CD4-positive, alpha-beta T cell (primary cell): ENCODE results near the gene PHAX. TPM values are rescaled to one million over a fixed set of nuclear protein-coding genes. Genes with fewer than 3 reads are reported as not detected.

Experiments used
- ATAC-seq: fragments of 200-7000 bp; cut with Tn5 transposase; one replicate; pipeline ENCODE4 v1.10.0; 2022; ENCODE audit warnings: mild to moderate bottlenecking; ENCODE audit not compliant: poor library complexity
- CTCF ChIA-PET: fragments of 350-600 bp; sonication (Branson Sonifier 250); formaldehyde crosslinking; loops from one replicate; lab custom pipeline; 2021; ENCODE audit warnings: antibody characterized with exemption, inconsistent platforms; lab: Charles Lee
- POLR2A ChIA-PET: fragments of 350-600 bp; sonication (Branson Sonifier 250); formaldehyde crosslinking; loops from one replicate; lab custom pipeline; 2021; ENCODE audit warnings: antibody characterized with exemption, inconsistent platforms; lab: Charles Lee
- DNase-seq, 14 experiments: peaks; one replicate each; pipeline ENCODE4 v3.0.0-alpha.2; 2013 to 2020; ENCODE audit warnings: mixed read lengths in 2 of 14
- H3K27ac ChIP-seq, 2 donors: one replicate each; pipeline versions ENCODE4 v1.5.1 to v1.7.0; 2013; ENCODE audit warnings: low read length in 2 of 2, low read depth in 1 of 2, mild to moderate bottlenecking in 1 of 2
- H3K27me3 ChIP-seq, 2 experiments: 1 replicate in 1 of 2; 2 replicates in 1 of 2; pipeline versions ENCODE4 v1.6.1 to v1.7.0; 2013; ENCODE audit warnings: low read length in 2 of 2, control low read depth in 1 of 2, mild to moderate bottlenecking in 1 of 2, moderate library complexity in 1 of 2; ENCODE audit not compliant: insufficient read depth in 2 of 2, control insufficient read depth in 1 of 2
- H3K36me3 ChIP-seq: one replicate; pipeline ENCODE4 v1.6.1; 2013; ENCODE audit warnings: low read length, control low read depth; ENCODE audit not compliant: insufficient read depth
- H3K4me1 ChIP-seq: one replicate; pipeline ENCODE4 v1.6.1; 2013; ENCODE audit warnings: low read length, control low read depth; ENCODE audit not compliant: insufficient read depth
- H3K4me3 ChIP-seq: one replicate; pipeline ENCODE4 v1.5.1; 2013; ENCODE audit warnings: mild to moderate bottlenecking, low read length, moderate library complexity
- H3K9me3 ChIP-seq, 2 experiments: 1 replicate in 1 of 2; 2 replicates in 1 of 2; pipeline versions ENCODE4 v1.6.1 to v1.7.0; 2013; ENCODE audit warnings: low read length in 2 of 2, mild to moderate bottlenecking in 2 of 2, control low read depth in 1 of 2, moderate library complexity in 1 of 2; ENCODE audit not compliant: control insufficient read depth in 1 of 2, insufficient read depth in 1 of 2
- H3K27ac Mint-ChIP-seq: one replicate; pipeline ENCODE4 v1.8.0; 2020; ENCODE audit warnings: mixed read lengths
- H3K27me3 Mint-ChIP-seq: one replicate; pipeline ENCODE4 v1.8.0; 2021; ENCODE audit warnings: mixed read lengths
- H3K36me3 Mint-ChIP-seq: one replicate; pipeline ENCODE4 v1.8.0; 2021; ENCODE audit warnings: low read depth, mixed read lengths
- H3K4me1 Mint-ChIP-seq: one replicate; pipeline ENCODE4 v1.8.0; 2021; ENCODE audit warnings: low read depth, mixed read lengths
- H3K4me3 Mint-ChIP-seq: one replicate; pipeline ENCODE4 v1.8.0; 2020; ENCODE audit warnings: mild to moderate bottlenecking, mixed read lengths
- H3K9me3 Mint-ChIP-seq: one replicate; pipeline ENCODE4 v1.8.0; 2020; ENCODE audit warnings: mixed read lengths
- intact Hi-C, 2 experiments: fragments of 100-400 bp; cut with DNase I in 1 of 2; cut with micrococcal nuclease in 1 of 2; formaldehyde crosslinking; loops; one replicate each; pipeline versions ENCODE4 v1.15.1 to v1.9.0; 2023 to 2025; cut with DNase I, micrococcal nuclease
- total RNA-seq, 174 experiments: library from RNA in 2 of 174; stranded (reverse) in 2 of 174; gene quantifications; one replicate each; pipeline ENCODE4 v1.2.3 and lab custom pipeline; 2021 to 2026
- TF ChIP-seq, protein P1 (sequence below): fragments of 200-600 bp; IDR thresholded peaks from one replicate; pipeline ENCODE4 v1.8.0; 2022; ENCODE audit warnings: antibody characterized with exemption, mild to moderate bottlenecking

The PHAX gene
- total RNA-seq, 2 experiments from 2014 or later = 31.2 to 32.9 TPM

DNA sequence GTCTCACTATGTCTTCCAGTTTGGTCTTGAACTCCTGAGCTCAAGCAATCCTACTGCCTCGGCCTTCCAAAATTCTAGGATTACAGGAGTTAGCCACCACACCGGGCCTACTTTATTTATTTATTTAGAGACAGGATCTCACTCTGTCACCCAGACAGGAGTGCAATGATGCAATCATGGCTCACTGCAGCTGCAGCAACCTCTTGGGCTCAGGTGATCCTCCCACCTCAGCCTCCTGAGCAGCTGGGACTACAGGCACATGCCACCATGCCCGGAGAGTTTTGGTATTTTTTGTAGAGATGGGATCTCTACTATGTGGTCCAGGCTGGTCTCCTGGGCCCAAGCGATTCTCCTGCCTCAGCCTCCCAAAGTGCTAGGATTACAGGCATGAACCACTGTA, 32.8 kb downstream of the PHAX start:
- no peak overlapping the region for H3K4me3 ChIP-seq
- H3K9me3 ChIP-seq = no peaks in the 10 kb centered on the region
- intact Hi-C loops = no loop called here
- Mint-ChIP-seq H3K4me1 (no peaks in the 10 kb centered on the region), H3K4me3 (no peak overlapping the region), H3K36me3 (no peaks in the 10 kb centered on the region), H3K9me3 (no peaks in the 10 kb centered on the region), H3K27me3 (no peaks in the 10 kb centered on the region), H3K27ac (no peak overlapping the region)
- DNase-seq (no peak), ATAC-seq (no peak)
- no peaks in the 10 kb centered on the region for H3K4me1 ChIP-seq
- ChIA-PET CTCF (no interaction called here), POLR2A (no interaction called here)
- TF ChIP-seq, protein P1, sequence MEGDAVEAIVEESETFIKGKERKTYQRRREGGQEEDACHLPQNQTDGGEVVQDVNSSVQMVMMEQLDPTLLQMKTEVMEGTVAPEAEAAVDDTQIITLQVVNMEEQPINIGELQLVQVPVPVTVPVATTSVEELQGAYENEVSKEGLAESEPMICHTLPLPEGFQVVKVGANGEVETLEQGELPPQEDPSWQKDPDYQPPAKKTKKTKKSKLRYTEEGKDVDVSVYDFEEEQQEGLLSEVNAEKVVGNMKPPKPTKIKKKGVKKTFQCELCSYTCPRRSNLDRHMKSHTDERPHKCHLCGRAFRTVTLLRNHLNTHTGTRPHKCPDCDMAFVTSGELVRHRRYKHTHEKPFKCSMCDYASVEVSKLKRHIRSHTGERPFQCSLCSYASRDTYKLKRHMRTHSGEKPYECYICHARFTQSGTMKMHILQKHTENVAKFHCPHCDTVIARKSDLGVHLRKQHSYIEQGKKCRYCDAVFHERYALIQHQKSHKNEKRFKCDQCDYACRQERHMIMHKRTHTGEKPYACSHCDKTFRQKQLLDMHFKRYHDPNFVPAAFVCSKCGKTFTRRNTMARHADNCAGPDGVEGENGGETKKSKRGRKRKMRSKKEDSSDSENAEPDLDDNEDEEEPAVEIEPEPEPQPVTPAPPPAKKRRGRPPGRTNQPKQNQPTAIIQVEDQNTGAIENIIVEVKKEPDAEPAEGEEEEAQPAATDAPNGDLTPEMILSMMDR = no peak
- H3K27ac ChIP-seq = no peak overlapping the region
- H3K27me3 ChIP-seq = no peaks in the 10 kb centered on the region
- H3K36me3 ChIP-seq = no peaks in the 10 kb centered on the region

DNA sequence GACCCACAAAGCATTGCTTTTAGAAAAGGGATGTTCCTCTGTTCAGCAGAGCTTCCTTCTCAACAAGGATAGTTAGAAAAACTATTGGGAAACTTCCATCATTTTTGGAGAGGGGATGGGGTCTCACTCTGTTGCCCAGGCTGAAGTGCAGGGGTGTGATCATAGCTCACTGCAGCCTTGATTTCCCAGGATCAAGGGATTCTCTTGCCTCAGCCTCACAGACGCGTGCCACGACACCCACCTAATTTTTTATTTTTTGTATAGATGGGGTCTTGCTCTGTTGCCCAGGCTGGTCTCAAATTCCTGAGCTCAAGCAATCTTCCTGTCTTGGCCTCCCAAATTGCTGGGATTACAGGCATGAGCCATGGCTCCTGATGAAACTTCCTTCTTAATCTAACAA, 34.8 kb downstream of the PHAX start:
- H3K4me3 Mint-ChIP-seq = no peak overlapping the region
- Histone ChIP-seq H3K27me3 (no peaks in the 10 kb centered on the region), H3K9me3 (no peaks in the 10 kb centered on the region), H3K4me1 (no peaks in the 10 kb centered on the region), H3K36me3 (no peaks in the 10 kb centered on the region), H3K27ac (no peak overlapping the region), H3K4me3 (no peak overlapping the region)
- no peaks in the 10 kb centered on the region for H3K9me3 Mint-ChIP-seq
- no peak for DNase-seq
- no peak for ATAC-seq
- no peaks in the 10 kb centered on the region for H3K4me1 Mint-ChIP-seq
- no peak overlapping the region for H3K27ac Mint-ChIP-seq
- POLR2A ChIA-PET = no interaction called here
- CTCF ChIA-PET = no interaction called here
- intact Hi-C loops = no loop called here
- H3K36me3 Mint-ChIP-seq = no peaks in the 10 kb centered on the region
- H3K27me3 Mint-ChIP-seq = no peaks in the 10 kb centered on the region
- TF ChIP-seq, protein P1 = no peak

DNA sequence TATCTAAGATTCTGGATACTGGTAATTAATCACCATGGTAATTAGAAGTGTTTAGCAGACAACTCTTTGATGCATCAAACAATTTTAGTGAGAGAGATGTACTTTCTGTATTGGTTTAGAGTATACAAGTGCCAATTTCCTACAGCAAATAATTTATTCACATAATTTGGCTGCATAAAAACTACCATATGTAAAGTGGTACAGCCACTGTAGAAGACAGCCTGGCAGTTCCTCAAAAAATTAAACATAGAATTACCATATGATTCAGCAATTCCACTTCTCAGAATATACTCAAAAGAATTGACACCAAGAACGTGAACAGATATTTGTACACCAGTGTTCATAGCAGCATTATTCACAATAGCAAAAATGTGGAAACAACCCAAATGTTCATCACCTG, 36.2 kb downstream of the PHAX start:
- CTCF ChIA-PET = no interaction called here
- H3K27me3 ChIP-seq = no peaks in the 10 kb centered on the region
- Mint-ChIP-seq H3K4me1 (no peaks in the 10 kb centered on the region), H3K27me3 (no peaks in the 10 kb centered on the region), H3K9me3 (no peaks in the 10 kb centered on the region), H3K27ac (no peak overlapping the region), H3K4me3 (no peak overlapping the region), H3K36me3 (no peaks in the 10 kb centered on the region)
- ATAC-seq (no peak), DNase-seq (no peak)
- no peaks in the 10 kb centered on the region for H3K4me1 ChIP-seq
- no peak overlapping the region for H3K4me3 ChIP-seq
- intact Hi-C loops = no loop called here
- no peak overlapping the region for H3K27ac ChIP-seq
- no peaks in the 10 kb centered on the region for H3K36me3 ChIP-seq
- TF ChIP-seq, protein P1 = no peak
- no peaks in the 10 kb centered on the region for H3K9me3 ChIP-seq
- POLR2A ChIA-PET = no interaction called here
